Memory B cell (primary cell): Measurements from ENCODE around the gene TMPRSS4.

Experiments used
- ATAC-seq: fragments of 150-1000 bp; cut with Tn5 transposase; 2 replicates; pipeline ENCODE4 v1.10.0; 2021; ENCODE audit warnings: low read depth, mild to moderate bottlenecking, moderate library complexity
- DNase-seq, 2 donors: peaks; one replicate each; pipeline ENCODE4 v3.0.0; 2022; ENCODE audit warnings: low spot score in 2 of 2
- H3K27ac Mint-ChIP-seq: one replicate; pipeline ENCODE4 v1.8.0; 2022; ENCODE audit warnings: mild to moderate bottlenecking, moderate library complexity, mixed read lengths
- H3K27me3 Mint-ChIP-seq: one replicate; pipeline ENCODE4 v1.8.0; 2022; ENCODE audit warnings: mixed read lengths
- H3K36me3 Mint-ChIP-seq: one replicate; pipeline ENCODE4 v1.8.0; 2022; ENCODE audit warnings: mild to moderate bottlenecking, mixed read lengths
- H3K4me1 Mint-ChIP-seq: one replicate; pipeline ENCODE4 v1.8.0; 2022; ENCODE audit warnings: mixed read lengths
- H3K4me3 Mint-ChIP-seq: one replicate; pipeline ENCODE4 v1.8.0; 2022; ENCODE audit warnings: mild to moderate bottlenecking, moderate library complexity, mixed read lengths
- H3K9me3 Mint-ChIP-seq: one replicate; pipeline ENCODE4 v1.8.0; 2022; ENCODE audit warnings: mixed read lengths

Gene TMPRSS4

GRCh38 chr11:118136341-118136740, 59.5 kb downstream of the TMPRSS4 start:
- H3K27ac Mint-ChIP-seq, result no peak overlapping the region
- no peaks in the 10 kb centered on the region for H3K4me1 Mint-ChIP-seq
- ATAC-seq, result no peak
- H3K4me3 Mint-ChIP-seq, result no peak overlapping the region
- no peaks in the 10 kb centered on the region for H3K9me3 Mint-ChIP-seq
- H3K27me3 Mint-ChIP-seq, result peaks cover 26% of the 10 kb centered on the region
- no peaks in the 10 kb centered on the region for H3K36me3 Mint-ChIP-seq
- DNase-seq, result no peak

GRCh38 chr11:118136801-118137200, 59.9 kb downstream of the TMPRSS4 start:
- ATAC-seq (no peak), DNase-seq (no peak)
- H3K4me1 Mint-ChIP-seq, result no peaks in the 10 kb centered on the region
- no peak overlapping the region for H3K4me3 Mint-ChIP-seq
- H3K27ac Mint-ChIP-seq, result no peak overlapping the region
- no peaks in the 10 kb centered on the region for H3K9me3 Mint-ChIP-seq
- peaks cover 26% of the 10 kb centered on the region for H3K27me3 Mint-ChIP-seq
- H3K36me3 Mint-ChIP-seq, result no peaks in the 10 kb centered on the region

GRCh38 chr11:118138839-118139420, 62.1 kb downstream of the TMPRSS4 start:
- Mint-ChIP-seq H3K9me3 (no peaks in the 10 kb centered on the region), H3K4me1 (no peaks in the 10 kb centered on the region), H3K36me3 (no peaks in the 10 kb centered on the region), H3K27me3 (peaks cover 37% of the 10 kb centered on the region), H3K27ac (no peak overlapping the region), H3K4me3 (no peak overlapping the region)
- DNase-seq, result no peak
- ATAC-seq, result no peak

- no peak overlapping the region for H3K4me3 Mint-ChIP-seq
- H3K4me1 Mint-ChIP-seq, result no peaks in the 10 kb centered on the region
- H3K9me3 Mint-ChIP-seq, result no peaks in the 10 kb centered on the region
- no peak for ATAC-seq
- peaks cover 38% of the 10 kb centered on the region for H3K27me3 Mint-ChIP-seq
- no peak overlapping the region for H3K27ac Mint-ChIP-seq
- no peak for DNase-seq
- no peaks in the 10 kb centered on the region for H3K36me3 Mint-ChIP-seq
These were observed 62.7 kb downstream of the TMPRSS4 start for GRCh38 chr11:118139578-118139977.

GRCh38 chr11:118142081-118142480, 65.2 kb downstream of the TMPRSS4 start:
- H3K27me3 Mint-ChIP-seq, result peaks cover 37% of the 10 kb centered on the region
- no peaks in the 10 kb centered on the region for H3K4me1 Mint-ChIP-seq
- H3K4me3 Mint-ChIP-seq, result no peak overlapping the region
- DNase-seq (no peak), ATAC-seq (no peak)
- no peak overlapping the region for H3K27ac Mint-ChIP-seq
- no peaks in the 10 kb centered on the region for H3K9me3 Mint-ChIP-seq
- no peaks in the 10 kb centered on the region for H3K36me3 Mint-ChIP-seq

- DNase-seq (no peak), ATAC-seq (no peak)
- H3K4me1 Mint-ChIP-seq, result no peaks in the 10 kb centered on the region
- no peaks in the 10 kb centered on the region for H3K36me3 Mint-ChIP-seq
- peaks cover 38% of the 10 kb centered on the region for H3K27me3 Mint-ChIP-seq
- no peaks in the 10 kb centered on the region for H3K9me3 Mint-ChIP-seq
- no peak overlapping the region for H3K4me3 Mint-ChIP-seq
- no peak overlapping the region for H3K27ac Mint-ChIP-seq
These were observed 65.9 kb downstream of the TMPRSS4 start for GRCh38 chr11:118142809-118143208.

- Mint-ChIP-seq H3K27me3 (peaks cover 37% of the 10 kb centered on the region), H3K27ac (no peak overlapping the region)
- ATAC-seq, result no peak
These were observed 66.8 kb downstream of the TMPRSS4 start for GRCh38 chr11:118143661-118144185.

GRCh38 chr11:118144301-118145268, 67.7 kb downstream of the TMPRSS4 start:
- no peak for ATAC-seq
- H3K4me3 Mint-ChIP-seq, result peak overlapping the region; percentile 82
- H3K4me1 Mint-ChIP-seq, result no peaks in the 10 kb centered on the region
- H3K27ac Mint-ChIP-seq, result no peak overlapping the region
- H3K9me3 Mint-ChIP-seq, result no peaks in the 10 kb centered on the region
- no peaks in the 10 kb centered on the region for H3K36me3 Mint-ChIP-seq
- H3K27me3 Mint-ChIP-seq, result peaks cover 32% of the 10 kb centered on the region
- no peak for DNase-seq

More at GRCh38 chr11:118143661-118144185, 66.8 kb downstream of the TMPRSS4 start:
- no peaks in the 10 kb centered on the region for H3K4me1 Mint-ChIP-seq
- no peaks in the 10 kb centered on the region for H3K36me3 Mint-ChIP-seq
- no peak for DNase-seq
- no peaks in the 10 kb centered on the region for H3K9me3 Mint-ChIP-seq
- H3K4me3 Mint-ChIP-seq, result no peak overlapping the region

- no peaks in the 10 kb centered on the region for H3K36me3 Mint-ChIP-seq
- H3K9me3 Mint-ChIP-seq, result no peaks in the 10 kb centered on the region
- no peaks in the 10 kb centered on the region for H3K4me1 Mint-ChIP-seq
- peaks cover 30% of the 10 kb centered on the region for H3K27me3 Mint-ChIP-seq
- no peak overlapping the region for H3K27ac Mint-ChIP-seq
- ATAC-seq (peak; percentile 90), DNase-seq (peak; percentile 76 to 80)
- H3K4me3 Mint-ChIP-seq, result peak overlapping the region; percentile 82
These were observed 68.7 kb downstream of the TMPRSS4 start for GRCh38 chr11:118145285-118146227.

GRCh38 chr11:118146554-118146953, 69.7 kb downstream of the TMPRSS4 start:
- ATAC-seq, result no peak
- Mint-ChIP-seq H3K36me3 (no peaks in the 10 kb centered on the region), H3K9me3 (no peaks in the 10 kb centered on the region), H3K27me3 (peaks cover 28% of the 10 kb centered on the region), H3K27ac (no peak overlapping the region), H3K4me3 (peak overlapping the region; percentile 77), H3K4me1 (no peaks in the 10 kb centered on the region)
- DNase-seq, result no peak

- Mint-ChIP-seq H3K4me3 (no peak overlapping the region), H3K9me3 (no peaks in the 10 kb centered on the region), H3K4me1 (no peaks in the 10 kb centered on the region), H3K27me3 (peaks cover 22% of the 10 kb centered on the region), H3K27ac (no peak overlapping the region), H3K36me3 (no peaks in the 10 kb centered on the region)
- DNase-seq (no peak), ATAC-seq (no peak)
These were observed 70.6 kb downstream of the TMPRSS4 start for GRCh38 chr11:118147502-118147901.

GRCh38 chr11:118148240-118148639, 71.4 kb downstream of the TMPRSS4 start:
- ATAC-seq (no peak), DNase-seq (no peak)
- no peak overlapping the region for H3K4me3 Mint-ChIP-seq
- H3K27ac Mint-ChIP-seq, result no peak overlapping the region
- no peaks in the 10 kb centered on the region for H3K36me3 Mint-ChIP-seq
- H3K4me1 Mint-ChIP-seq, result no peaks in the 10 kb centered on the region
- H3K9me3 Mint-ChIP-seq, result no peaks in the 10 kb centered on the region
- peaks cover 19% of the 10 kb centered on the region for H3K27me3 Mint-ChIP-seq

- no peaks in the 10 kb centered on the region for H3K9me3 Mint-ChIP-seq
- H3K27ac Mint-ChIP-seq, result no peak overlapping the region
- H3K27me3 Mint-ChIP-seq, result peaks cover 21% of the 10 kb centered on the region
- DNase-seq, result no peak
- no peak for ATAC-seq
- peaks cover 5% of the 10 kb centered on the region for H3K4me1 Mint-ChIP-seq
- no peak overlapping the region for H3K4me3 Mint-ChIP-seq
- no peaks in the 10 kb centered on the region for H3K36me3 Mint-ChIP-seq
These were observed 72.0 kb downstream of the TMPRSS4 start for GRCh38 chr11:118148856-118149255.
